Smooth muscle cell (in vitro differentiated cells): ENCODE data around the gene NUCB1. TPM values are rescaled to one million over a fixed set of nuclear protein-coding genes. Genes with fewer than 3 reads are reported as not detected.
A peak's percentile ranks its signal among the peaks of the same experiment; 100 is the strongest.

Experiments
- DNase-seq: peaks from one replicate; lab custom pipeline; 2025; ENCODE audit not compliant: unreplicated experiment; lab: John Stamatoyannopoulos, UW
- H2AFZ ChIP-seq: fragments of 200-600 bp; sonication (generic); 2 replicates; pipeline ENCODE4 v1.6.0; 2016; ENCODE audit warnings: antibody characterized with exemption, low read depth, mild to moderate bottlenecking
- H3F3A ChIP-seq: fragments of 200-600 bp; sonication (generic); 2 replicates; pipeline ENCODE4 v1.6.0; 2017; ENCODE audit warnings: antibody characterized with exemption, low read depth
- H3K27ac ChIP-seq: fragments of 200-600 bp; sonication (generic); 2 replicates; pipeline ENCODE4 v1.5.1; 2016; ENCODE audit warnings: low read depth, mild to moderate bottlenecking
- H3K27me3 ChIP-seq: fragments of 200-600 bp; sonication (generic); 2 replicates; pipeline ENCODE4 v1.6.1; 2016; ENCODE audit warnings: low read depth, mild to moderate bottlenecking
- H3K36me3 ChIP-seq: fragments of 200-600 bp; sonication (generic); 2 replicates; pipeline ENCODE4 v1.5.1; 2016; ENCODE audit warnings: low read depth
- H3K4me1 ChIP-seq: fragments of 200-600 bp; sonication (generic); 2 replicates; pipeline ENCODE4 v1.5.1; 2016; ENCODE audit warnings: low read depth
- H3K4me2 ChIP-seq: fragments of 200-600 bp; sonication (generic); 2 replicates; pipeline ENCODE4 v1.6.0; 2016; ENCODE audit warnings: mild to moderate bottlenecking
- H3K4me3 ChIP-seq: fragments of 200-600 bp; sonication (generic); 2 replicates; pipeline ENCODE4 v1.5.1; 2016; ENCODE audit warnings: mild to moderate bottlenecking
- H3K79me2 ChIP-seq: fragments of 200-600 bp; sonication (generic); 2 replicates; pipeline ENCODE4 v1.6.0; 2016; ENCODE audit warnings: low read depth, mild to moderate bottlenecking
- H3K9ac ChIP-seq: fragments of 200-600 bp; sonication (generic); 2 replicates; pipeline ENCODE4 v1.6.0; 2016; ENCODE audit warnings: low read depth
- H3K9me3 ChIP-seq: fragments of 200-600 bp; sonication (generic); replicated peaks from 2 replicates; pipeline ENCODE4 v1.5.1; 2016; ENCODE audit warnings: low read depth
- H4K20me1 ChIP-seq: fragments of 200-600 bp; sonication (generic); 2 replicates; pipeline ENCODE4 v1.6.0; 2016; ENCODE audit warnings: low read depth
- WGBS: methylation state at CpG from one replicate; pipeline ENCODE4 v1.1.7; 2016; ENCODE audit warnings: low lambda C conversion rate; 5-methylcytosine and 5-hydroxymethylcytosine counted together
- polyA plus RNA-seq: library from polyadenylated mRNA; unstranded; fragments of >200 nt; fragmentation: Nextera tagmentation; extraction: Ambion mirVana; gene quantifications from 2 replicates; pipeline ENCODE4 v1.2.1, GENCODE V29; 2016
- total RNA-seq: library from RNA; depleted of rRNA; stranded (reverse); fragments of >200 nt; gene quantifications from 2 replicates; pipeline ENCODE4 v1.2.3, GENCODE V29; 2014
- TF ChIP-seq, protein P1 (sequence below): fragments of 200-600 bp; sonication (generic); IDR thresholded peaks from 2 replicates; pipeline ENCODE4 v1.5.1; 2017; ENCODE audit warnings: borderline replicate concordance, mild to moderate bottlenecking, antibody characterized with exemption; ENCODE audit not compliant: insufficient read depth, poor library complexity, severe bottlenecking

Gene NUCB1
- total and polyA plus RNA-seq, 2 experiments from 2014 or later = 146 to 329 TPM

DNA sequence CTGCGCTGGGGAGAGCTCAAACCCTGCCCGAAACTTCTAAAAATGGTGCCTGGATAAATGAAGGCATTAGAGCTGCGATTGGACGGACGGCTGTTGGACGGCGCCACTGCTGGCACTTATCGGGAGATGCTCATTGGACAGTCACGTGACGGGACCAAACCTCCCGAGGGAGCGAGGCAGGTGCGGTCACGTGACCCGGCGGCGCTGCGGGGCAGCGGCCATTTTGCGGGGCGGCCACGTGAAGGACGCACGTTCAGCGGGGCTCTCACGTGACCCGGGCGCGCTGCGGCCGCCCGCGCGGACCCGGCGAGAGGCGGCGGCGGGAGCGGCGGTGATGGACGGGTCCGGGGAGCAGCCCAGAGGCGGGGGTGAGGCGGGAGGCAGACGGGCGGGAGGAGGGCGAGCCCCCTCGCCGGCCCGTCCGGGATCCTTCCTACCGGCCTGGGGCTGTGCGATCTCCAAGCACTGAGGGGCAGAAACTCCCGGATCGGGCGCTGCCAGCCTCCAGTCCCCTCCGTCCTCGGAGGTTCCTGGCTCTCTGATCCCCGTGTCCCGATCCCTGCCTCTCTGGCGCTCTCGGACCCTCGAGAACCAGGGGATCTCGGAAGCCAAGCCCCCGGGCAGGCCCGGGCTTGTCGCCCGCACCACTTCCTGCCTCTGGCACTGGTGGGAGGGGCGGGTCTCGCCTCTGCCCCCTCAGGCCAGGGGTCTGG, 54.6 kb downstream of the NUCB1 start, which contains the start of gene BAX:
TSS of gene BAX (plus strand) at position 281 of the 713 bp plus-strand sequence. CDS start at position 335, 54 bp downstream.
- H3K27ac ChIP-seq = peak within 1 kb of the TSS; percentile 95
- under 1% methylated on average over 48 of the region's 71 CpGs for WGBS

DNA sequence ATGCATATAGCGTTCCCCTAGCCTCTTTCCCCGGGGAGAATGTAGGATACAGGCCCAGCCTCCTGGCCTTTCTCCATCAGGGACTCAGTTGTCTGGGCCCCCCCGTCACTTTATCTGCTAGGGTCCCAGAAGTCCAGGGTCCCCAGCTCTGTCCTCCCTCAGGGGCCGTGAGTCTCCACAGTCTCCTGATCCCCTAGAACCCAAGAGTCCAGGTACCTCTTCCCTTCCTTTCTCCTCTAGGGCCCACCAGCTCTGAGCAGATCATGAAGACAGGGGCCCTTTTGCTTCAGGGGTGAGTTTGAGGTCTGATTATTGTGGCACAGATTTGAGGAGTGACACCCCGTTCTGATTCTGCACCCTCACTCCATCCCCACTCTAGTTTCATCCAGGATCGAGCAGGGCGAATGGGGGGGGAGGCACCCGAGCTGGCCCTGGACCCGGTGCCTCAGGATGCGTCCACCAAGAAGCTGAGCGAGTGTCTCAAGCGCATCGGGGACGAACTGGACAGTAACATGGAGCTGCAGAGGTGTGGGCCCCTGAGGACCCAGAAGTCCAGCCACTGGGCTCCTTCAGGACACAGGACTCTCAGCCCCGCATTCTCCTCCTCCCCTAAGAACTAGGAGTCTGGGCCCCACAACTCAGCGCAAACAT, 55.3 kb downstream of the NUCB1 start:
- TF ChIP-seq, protein P1, sequence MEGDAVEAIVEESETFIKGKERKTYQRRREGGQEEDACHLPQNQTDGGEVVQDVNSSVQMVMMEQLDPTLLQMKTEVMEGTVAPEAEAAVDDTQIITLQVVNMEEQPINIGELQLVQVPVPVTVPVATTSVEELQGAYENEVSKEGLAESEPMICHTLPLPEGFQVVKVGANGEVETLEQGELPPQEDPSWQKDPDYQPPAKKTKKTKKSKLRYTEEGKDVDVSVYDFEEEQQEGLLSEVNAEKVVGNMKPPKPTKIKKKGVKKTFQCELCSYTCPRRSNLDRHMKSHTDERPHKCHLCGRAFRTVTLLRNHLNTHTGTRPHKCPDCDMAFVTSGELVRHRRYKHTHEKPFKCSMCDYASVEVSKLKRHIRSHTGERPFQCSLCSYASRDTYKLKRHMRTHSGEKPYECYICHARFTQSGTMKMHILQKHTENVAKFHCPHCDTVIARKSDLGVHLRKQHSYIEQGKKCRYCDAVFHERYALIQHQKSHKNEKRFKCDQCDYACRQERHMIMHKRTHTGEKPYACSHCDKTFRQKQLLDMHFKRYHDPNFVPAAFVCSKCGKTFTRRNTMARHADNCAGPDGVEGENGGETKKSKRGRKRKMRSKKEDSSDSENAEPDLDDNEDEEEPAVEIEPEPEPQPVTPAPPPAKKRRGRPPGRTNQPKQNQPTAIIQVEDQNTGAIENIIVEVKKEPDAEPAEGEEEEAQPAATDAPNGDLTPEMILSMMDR = no peak
- H3K9ac ChIP-seq = peak overlapping the region; percentile 97
- peak overlapping the region; percentile 96 for H3K4me2 ChIP-seq
- no peaks in the 10 kb centered on the region for H3K36me3 ChIP-seq
- no peak for DNase-seq
- 55% methylated on average over 16 of the region's 16 CpGs for WGBS
- no peaks in the 10 kb centered on the region for H4K20me1 ChIP-seq
- no peaks in the 10 kb centered on the region for H3K27me3 ChIP-seq
- peak overlapping the region; percentile 95 for H3K27ac ChIP-seq
- H3K9me3 ChIP-seq = no peaks in the 10 kb centered on the region
- peaks cover 7% of the 10 kb centered on the region for H3F3A ChIP-seq
- peak overlapping the region; percentile 82 for H3K4me3 ChIP-seq
- peaks cover 7% of the 10 kb centered on the region for H3K4me1 ChIP-seq
- H2AFZ ChIP-seq = no peak overlapping the region
- peaks cover 33% of the 10 kb centered on the region for H3K79me2 ChIP-seq

More for the DNA sequence above, 54.6 kb downstream of the NUCB1 start, which contains the start of gene BAX:
- H2AFZ ChIP-seq = no peak within 1 kb of the TSS
- peaks cover 7% of the 10 kb centered on the region for H3K4me1 ChIP-seq
- H3K4me2 ChIP-seq = peak within 1 kb of the TSS; percentile 96
- no peaks in the 10 kb centered on the region for H3K36me3 ChIP-seq
- TF ChIP-seq, protein P1 = no peak
- H3F3A ChIP-seq = peaks cover 3% of the 10 kb centered on the region
- no peaks in the 10 kb centered on the region for H3K27me3 ChIP-seq
- DNase-seq = peak; percentile 61
- H4K20me1 ChIP-seq = no peaks in the 10 kb centered on the region
- peaks cover 33% of the 10 kb centered on the region for H3K79me2 ChIP-seq
- no peaks in the 10 kb centered on the region for H3K9me3 ChIP-seq
- H3K9ac ChIP-seq = peak within 1 kb of the TSS; percentile 97
- H3K4me3 ChIP-seq = peak within 1 kb of the TSS; percentile 82

DNA sequence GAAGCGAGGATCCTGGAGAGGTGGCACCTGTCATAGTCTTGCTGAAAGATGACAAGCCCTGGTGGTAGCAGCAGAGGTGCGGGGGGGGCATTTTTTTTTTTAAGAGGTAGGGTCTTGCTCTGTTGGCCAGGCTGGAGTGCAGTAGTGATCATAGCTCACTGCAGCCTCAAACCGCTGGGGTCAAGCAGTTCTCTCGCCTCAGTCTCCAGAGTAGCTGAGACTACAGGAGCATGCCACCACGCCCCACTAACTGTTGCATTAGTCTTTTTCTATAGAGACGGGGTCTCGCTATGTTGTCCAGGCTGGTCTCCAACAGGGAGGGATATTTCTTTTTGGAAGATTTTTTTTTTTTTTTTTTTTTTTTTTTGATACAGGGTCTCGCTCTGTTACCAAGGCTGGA, 57.9 kb downstream of the NUCB1 start:
- TF ChIP-seq, protein P1 = no peak
- Histone ChIP-seq H2AFZ (no peak overlapping the region), H3K79me2 (peaks cover 33% of the 10 kb centered on the region), H3K27ac (no peak overlapping the region), H3K9ac (no peak overlapping the region), H3F3A (peaks cover 17% of the 10 kb centered on the region), H3K4me2 (no peak overlapping the region), H3K36me3 (no peaks in the 10 kb centered on the region), H3K4me1 (peaks cover 7% of the 10 kb centered on the region), H3K27me3 (no peaks in the 10 kb centered on the region), H4K20me1 (no peaks in the 10 kb centered on the region), H3K9me3 (no peaks in the 10 kb centered on the region), H3K4me3 (no peak overlapping the region)
- 97% methylated on average over 8 of the region's 8 CpGs for WGBS
- no peak for DNase-seq
